GM12865 (cell line): ENCODE results near the gene MYO18B.
"Not testable (repeated sequence)": the region's sequence is repeated elsewhere in the genome, so short reads cannot be mapped to it uniquely, and the experiment has no call there.

Experiments
- DNase-seq: peaks from one replicate; pipeline ENCODE4 v3.0.0; 2010; ENCODE audit warnings: low read depth
- H3K4me3 ChIP-seq: 2 replicates; pipeline ENCODE4 v1.5.1; 2011; ENCODE audit warnings: mild to moderate bottlenecking, low read depth, low read length, control low read depth
- TF ChIP-seq, protein P1 (sequence below): IDR thresholded peaks from 2 replicates; pipeline ENCODE4 v1.5.1; 2011; ENCODE audit warnings: low read length, control low read depth, low read depth, inconsistent platforms; ENCODE audit not compliant: insufficient read depth; ENCODE audit errors: missing control alignments

Gene MYO18B

DNA sequence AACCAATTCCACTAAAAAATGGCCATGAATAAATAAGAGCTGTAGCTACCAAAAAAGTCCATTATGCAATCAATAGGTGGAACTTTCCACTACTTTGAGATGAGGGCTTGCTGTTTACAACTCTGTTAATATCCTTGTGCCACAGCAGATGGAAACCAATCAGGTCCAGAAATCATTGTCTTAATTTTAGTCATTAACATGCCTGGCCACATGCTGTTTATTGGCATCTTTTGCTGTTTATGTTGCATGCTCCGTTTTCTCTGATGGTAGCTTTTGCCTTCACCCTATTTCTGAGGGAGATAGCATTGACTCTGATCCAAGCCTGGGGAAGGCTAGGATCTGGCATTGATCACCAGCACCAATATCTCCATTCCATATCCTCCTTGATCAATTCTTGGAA is 234.4 kb downstream of the MYO18B start:
- DNase-seq, result no peak
- TF ChIP-seq, protein P1, sequence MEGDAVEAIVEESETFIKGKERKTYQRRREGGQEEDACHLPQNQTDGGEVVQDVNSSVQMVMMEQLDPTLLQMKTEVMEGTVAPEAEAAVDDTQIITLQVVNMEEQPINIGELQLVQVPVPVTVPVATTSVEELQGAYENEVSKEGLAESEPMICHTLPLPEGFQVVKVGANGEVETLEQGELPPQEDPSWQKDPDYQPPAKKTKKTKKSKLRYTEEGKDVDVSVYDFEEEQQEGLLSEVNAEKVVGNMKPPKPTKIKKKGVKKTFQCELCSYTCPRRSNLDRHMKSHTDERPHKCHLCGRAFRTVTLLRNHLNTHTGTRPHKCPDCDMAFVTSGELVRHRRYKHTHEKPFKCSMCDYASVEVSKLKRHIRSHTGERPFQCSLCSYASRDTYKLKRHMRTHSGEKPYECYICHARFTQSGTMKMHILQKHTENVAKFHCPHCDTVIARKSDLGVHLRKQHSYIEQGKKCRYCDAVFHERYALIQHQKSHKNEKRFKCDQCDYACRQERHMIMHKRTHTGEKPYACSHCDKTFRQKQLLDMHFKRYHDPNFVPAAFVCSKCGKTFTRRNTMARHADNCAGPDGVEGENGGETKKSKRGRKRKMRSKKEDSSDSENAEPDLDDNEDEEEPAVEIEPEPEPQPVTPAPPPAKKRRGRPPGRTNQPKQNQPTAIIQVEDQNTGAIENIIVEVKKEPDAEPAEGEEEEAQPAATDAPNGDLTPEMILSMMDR, result no peak
- no peak overlapping the region for H3K4me3 ChIP-seq

DNA sequence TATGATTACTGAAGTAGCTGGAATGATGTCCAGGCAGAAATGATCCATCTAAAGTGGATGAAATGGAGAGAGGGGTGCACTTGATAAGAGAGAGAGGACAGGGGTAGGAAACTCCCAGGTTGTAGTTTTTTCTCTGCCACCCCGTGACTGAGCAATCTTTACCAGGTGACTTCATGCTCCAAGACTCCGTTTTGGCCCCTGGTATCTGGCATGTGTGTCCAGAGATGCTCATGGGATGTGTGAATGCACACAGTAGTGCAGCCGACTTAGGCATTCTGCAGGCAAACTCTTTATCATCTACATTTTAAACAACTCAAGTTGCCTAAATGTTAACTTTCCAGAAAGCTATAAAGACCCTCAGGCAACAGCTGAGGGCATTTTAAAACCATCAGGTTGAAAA is 238.0 kb downstream of the MYO18B start:
- TF ChIP-seq, protein P1, result no peak
- H3K4me3 ChIP-seq, result no peak overlapping the region
- no peak for DNase-seq

DNA sequence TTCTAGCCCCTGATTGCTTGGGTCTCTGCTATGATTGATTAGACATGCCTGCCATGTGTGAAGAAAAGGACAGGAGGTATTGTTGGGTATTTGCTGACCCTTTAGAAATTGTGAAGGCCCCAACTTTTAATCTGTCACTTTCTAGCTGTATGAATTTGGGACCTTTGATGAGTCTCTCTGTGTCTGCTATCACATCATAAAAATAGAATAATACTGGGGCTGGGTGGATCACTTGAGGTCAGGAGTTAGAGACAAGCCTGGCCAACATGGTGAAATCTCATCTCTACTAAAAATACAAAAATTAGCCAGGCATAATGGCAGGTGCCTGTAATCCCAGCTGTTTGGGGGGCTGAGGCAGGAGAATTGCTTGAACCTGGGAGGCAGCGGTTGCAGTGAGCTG is 242.9 kb downstream of the MYO18B start:
- not testable (repeated sequence) for DNase-seq, H3K4me3 ChIP-seq

DNA sequence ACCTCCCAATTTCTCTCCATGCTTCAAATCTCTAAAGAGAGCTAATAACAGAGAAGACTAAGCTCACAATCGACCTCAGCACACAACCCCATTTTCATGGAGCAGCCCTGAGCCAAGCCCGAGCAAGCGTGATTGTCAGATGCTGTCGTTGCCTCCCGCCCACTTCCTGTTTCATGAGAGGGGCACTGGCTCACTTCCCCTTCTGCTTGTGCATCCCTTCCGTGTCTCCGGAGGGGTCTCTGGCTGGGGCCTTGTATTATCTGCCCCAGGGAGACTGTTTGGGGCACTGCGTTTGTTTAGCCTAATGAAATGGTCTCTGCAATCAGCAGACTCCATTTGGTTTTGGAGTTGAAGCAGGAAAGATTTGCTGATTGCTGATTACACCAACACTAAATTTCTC is 246.0 kb downstream of the MYO18B start:
- peak; percentile 61 for DNase-seq
- H3K4me3 ChIP-seq, result no peak overlapping the region
- TF ChIP-seq, protein P1, result no peak

GRCh38 chr22:25990940-25991339 is 249.0 kb downstream of the MYO18B start:
- TF ChIP-seq, protein P1, result no peak
- DNase-seq, result no peak
- no peak overlapping the region for H3K4me3 ChIP-seq

DNA sequence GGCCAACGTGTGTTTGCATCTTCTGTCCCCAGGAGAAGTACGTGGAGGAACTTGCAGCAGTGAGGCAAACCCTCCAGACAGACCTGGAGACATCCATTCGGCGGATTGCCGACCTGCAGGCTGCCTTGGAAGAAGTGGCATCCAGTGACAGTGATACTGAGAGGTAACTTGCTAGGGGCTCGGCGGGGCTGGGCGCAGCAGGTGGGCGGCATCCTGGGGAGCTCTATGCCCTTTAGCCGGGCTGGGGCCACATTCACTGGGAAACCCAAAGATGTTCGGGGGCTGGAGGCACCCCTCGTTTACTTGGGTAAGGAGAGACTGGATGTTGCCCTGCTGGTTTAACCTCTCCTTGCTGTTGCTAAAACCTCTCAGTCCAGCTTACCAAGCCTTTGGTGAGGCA is 250.3 kb downstream of the MYO18B start:
- no peak for DNase-seq
- TF ChIP-seq, protein P1, result no peak
- no peak overlapping the region for H3K4me3 ChIP-seq

DNA sequence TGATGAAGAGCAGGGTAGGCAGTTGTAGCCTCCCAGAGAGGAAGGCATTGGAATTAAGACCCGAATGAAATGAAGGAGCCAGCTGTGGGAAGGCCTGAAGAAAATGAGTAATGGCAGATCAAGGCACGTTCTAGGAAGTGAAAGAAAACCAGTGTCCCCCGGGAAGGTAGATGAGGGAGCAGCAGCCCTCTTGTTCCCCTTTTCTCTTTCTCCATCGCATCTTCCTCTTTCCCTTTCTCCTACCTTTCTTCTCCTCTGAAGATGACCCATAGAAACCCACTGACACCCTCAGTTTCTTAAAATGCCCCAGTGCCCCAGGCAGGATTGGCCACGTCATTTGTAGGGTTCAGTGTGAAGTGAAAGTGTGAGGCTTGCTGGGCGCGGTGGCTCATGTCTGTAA is 254.7 kb downstream of the MYO18B start:
- no peak overlapping the region for H3K4me3 ChIP-seq
- DNase-seq, result no peak
- TF ChIP-seq, protein P1, result no peak
